Fibroblast of pulmonary artery (primary cell): Measurements from ENCODE around the gene ANO8.

Experiments used
- DNase-seq: peaks from one replicate; pipeline ENCODE4 v3.0.0-alpha.2; 2010; ENCODE audit warnings: low read depth
- H3K4me3 ChIP-seq: replicated peaks from 2 replicates; pipeline ENCODE4 v1.5.1; 2011; ENCODE audit warnings: low read depth, mild to moderate bottlenecking, control low read depth, low read length, moderate library complexity
- TF ChIP-seq, protein P1 (sequence below): IDR thresholded peaks from 2 replicates; pipeline ENCODE4 v1.5.1; 2011; ENCODE audit warnings: mild to moderate bottlenecking, control low read depth, low read length, inconsistent platforms; ENCODE audit errors: missing control alignments

The ANO8 gene

DNA sequence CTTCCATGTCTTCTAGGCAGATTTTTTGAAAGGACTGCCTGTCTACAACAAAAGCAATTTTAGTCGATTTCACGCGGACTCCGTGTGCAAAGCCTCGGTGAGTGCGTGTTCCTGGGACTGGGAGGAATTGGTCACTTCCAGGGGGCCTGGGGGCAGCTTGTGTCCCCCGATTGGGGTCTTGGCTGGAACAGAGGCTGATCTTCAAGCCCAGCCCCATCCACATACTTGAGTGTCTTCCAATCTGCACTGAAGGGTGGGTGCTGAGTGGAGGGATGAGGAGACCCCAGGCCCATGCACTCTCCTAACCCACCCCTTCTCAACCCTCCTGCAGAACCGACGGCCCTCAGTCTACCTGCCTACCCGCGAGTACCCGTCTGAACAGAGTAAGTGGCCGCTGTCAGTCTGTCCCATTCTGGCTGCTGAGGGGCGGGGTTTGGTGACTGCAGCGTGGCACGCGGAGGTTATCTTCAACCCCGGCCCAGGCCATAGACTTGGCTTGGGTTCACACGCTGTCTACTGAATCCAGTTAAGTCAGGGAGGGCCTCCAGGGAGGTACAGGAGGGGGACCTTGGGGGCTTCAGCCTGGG lies 20.6 kb downstream of the ANO8 start:
- TF ChIP-seq, protein P1, sequence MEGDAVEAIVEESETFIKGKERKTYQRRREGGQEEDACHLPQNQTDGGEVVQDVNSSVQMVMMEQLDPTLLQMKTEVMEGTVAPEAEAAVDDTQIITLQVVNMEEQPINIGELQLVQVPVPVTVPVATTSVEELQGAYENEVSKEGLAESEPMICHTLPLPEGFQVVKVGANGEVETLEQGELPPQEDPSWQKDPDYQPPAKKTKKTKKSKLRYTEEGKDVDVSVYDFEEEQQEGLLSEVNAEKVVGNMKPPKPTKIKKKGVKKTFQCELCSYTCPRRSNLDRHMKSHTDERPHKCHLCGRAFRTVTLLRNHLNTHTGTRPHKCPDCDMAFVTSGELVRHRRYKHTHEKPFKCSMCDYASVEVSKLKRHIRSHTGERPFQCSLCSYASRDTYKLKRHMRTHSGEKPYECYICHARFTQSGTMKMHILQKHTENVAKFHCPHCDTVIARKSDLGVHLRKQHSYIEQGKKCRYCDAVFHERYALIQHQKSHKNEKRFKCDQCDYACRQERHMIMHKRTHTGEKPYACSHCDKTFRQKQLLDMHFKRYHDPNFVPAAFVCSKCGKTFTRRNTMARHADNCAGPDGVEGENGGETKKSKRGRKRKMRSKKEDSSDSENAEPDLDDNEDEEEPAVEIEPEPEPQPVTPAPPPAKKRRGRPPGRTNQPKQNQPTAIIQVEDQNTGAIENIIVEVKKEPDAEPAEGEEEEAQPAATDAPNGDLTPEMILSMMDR, result no peak
- H3K4me3 ChIP-seq, result no peak overlapping the region
- no peak for DNase-seq

DNA sequence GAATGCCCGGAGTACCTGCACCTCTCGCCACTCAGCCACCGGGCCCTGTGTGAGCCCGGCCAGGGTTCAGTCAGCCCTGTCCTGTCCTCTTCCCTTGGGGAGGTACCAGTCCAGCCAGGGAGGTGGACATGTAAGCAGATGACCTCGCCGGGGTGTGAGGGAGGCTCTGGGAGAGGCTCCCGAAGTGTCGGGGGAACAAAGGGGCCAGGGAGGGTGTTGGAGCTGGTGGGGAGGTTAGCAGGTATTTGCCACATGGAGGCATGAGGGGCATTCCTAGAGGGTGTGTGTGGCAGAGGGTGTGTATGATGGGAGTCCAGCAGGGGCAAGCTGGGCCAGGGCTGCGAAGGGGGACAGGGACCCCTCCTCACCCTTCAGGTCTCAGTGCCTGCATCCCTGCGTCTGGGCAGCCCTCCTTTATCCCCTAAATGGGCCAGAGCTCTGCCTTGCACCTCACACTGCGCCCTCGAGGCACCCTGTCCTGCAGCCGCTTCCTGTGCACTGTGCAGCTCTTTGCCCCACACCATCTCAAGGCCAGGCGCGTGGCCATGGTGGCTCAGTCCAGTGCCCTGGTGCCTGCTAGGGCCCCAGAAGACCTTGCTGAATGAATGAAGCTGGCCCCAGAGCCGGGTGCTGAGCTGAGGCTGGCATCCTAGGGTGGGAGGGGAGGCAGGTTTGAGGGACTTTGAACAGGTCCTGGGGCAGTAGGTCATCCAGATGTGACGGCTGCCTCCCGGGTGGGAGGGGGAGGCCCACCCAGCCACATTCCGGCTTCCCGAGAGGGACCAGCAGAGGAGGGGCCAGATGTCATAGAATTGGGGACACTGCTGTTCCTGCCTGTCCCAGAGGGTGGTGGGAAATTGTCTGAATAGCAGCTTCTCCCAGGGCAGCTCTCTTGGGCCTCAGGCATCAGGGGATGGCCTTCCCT lies 22.2 kb downstream of the ANO8 start:
- no peak for DNase-seq
- TF ChIP-seq, protein P1, result no peak
- no peak overlapping the region for H3K4me3 ChIP-seq

DNA sequence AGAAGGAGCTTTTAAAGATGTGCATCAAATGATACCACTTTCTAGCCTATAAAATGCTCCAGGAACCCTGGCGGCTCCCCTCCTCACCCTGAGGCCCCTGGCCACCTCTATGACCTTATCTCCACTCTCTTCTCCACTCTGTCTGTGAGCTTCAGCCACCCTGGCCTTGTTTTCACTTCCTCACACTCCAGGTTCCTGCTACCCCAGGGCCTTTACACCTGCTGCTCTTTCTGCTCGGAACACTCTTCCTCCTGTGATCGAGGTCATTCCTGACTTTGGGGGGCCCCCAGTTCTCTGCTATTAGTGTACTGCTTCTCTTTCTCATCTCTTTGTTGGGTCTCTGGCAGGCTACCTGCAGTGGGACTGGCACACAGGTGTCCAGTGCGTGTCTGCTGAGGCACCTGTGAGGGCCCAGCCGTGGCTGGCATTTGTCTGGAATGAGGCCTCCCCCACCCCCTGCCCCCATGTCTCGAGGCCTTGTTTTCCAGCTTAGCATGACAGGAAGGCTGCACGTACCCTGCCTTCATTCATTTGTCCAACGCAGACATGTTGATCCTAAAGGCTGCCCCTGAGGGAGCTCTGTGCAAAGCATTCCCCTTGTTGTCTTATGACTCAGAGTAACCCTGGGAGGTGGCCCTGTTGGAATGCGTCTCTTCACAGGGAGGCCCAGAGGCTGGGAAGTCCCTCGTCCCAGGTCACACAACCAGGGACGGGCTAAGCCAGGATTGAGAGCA lies 23.0 kb downstream of the ANO8 start:
- no peak overlapping the region for H3K4me3 ChIP-seq
- peak; percentile 64 for DNase-seq
- TF ChIP-seq, protein P1, result no peak

DNA sequence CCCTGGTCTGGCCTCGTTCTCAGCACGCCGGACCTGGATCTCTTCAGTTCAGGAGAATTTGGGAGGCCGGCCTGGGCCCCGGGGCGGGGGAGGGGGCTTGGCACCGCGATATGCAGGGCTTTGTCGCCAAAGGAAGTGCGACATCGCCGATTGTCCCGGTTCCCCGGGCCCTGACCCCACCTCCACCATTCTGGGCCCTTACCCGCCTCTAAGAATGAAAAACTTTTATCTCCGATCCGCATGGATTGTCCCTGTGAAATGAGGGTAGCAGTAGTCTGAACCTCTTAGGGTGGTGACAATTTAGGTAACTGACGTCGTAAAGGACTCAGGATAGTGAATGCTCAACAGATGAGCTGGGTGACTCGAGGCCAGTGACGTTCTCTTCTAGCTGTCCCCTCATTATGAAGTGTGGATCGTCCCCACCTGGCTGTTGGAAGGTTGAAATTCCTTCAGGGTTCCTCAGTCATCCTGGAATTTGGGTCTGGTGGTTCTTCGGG lies 24.6 kb downstream of the ANO8 start:
- peak overlapping the region; percentile 97 for H3K4me3 ChIP-seq
- no peak for DNase-seq
- TF ChIP-seq, protein P1, result no peak

DNA sequence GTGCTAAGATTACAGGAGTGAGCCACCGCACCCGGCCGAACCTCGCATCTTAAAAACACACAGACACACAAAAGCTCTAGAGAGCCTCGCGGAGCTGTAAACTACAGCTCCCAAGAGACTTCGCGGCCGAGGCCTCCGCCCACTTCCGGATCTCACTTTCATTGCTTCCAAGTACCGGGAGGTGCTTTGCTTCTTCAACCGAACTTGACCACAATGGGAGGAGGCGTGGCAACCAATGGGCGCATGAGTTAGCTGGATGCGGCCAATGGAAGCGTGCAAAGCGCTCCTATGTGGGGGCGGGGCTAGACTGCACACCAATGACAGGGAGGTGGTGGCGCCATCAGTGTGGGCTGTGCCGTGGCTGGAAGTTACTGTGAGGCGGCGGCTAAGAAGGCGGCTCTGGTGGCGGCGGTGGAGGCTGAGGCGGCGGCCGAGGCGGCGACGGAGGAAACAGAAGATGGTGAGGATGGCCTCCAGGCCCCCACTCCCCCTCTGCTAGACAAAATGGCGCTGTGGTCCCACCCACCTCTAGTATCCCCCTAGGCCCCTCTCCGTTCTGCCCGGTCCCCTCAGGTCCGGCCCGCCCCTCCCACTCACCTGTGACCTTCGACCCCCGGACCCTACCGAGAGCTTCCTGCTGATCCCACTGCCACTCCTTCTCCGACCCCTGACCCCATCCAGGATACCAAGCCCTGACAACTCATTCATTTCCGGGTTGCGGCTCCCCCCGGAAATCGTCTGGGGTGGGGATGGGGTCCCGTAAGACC lies 25.3 kb downstream of the ANO8 start, which contains the start of gene DDA1:
DDA1 (plus strand) TSS at position 366 of the 767 bp plus-strand sequence; CDS start at position 458, 92 bp downstream.
- TF ChIP-seq, protein P1, result no peak
- peak within 1 kb of the TSS; percentile 97 for H3K4me3 ChIP-seq

DNA sequence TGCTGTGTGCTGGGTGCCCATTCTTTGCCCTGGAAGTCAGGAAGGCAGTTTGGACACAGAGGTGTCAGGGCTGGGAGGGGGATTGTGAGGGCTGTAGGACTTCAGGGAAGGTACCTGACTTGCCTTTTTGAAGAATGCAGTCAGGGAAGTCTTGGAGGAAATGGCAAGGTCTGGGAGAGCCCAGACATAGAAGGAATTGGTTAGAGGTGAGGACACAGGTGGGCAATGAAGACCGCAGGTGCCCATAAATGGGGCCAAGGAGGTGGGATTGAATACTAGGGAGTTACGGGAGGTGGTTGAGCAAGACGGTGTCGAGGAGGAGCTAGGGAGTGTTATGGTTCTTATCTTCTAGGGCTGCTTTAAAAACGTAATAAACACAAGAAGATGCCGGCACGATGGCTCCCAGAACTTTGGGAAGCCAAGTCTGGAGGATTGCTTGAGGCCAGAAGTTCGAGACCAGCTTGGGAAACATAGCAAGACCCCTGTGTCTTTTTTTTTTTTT lies 26.7 kb downstream of the ANO8 start:
- TF ChIP-seq, protein P1, result no peak
- DNase-seq, result no peak
- no peak overlapping the region for H3K4me3 ChIP-seq

More for the DNA sequence above, 25.3 kb downstream of the ANO8 start, which contains the start of gene DDA1:
- DNase-seq, result peak; percentile 100
